ENCODE data around the gene YPEL2. TPM values are rescaled to one million over a fixed set of nuclear protein-coding genes. Genes with fewer than 3 reads are reported as not detected.

Gene YPEL2
- total and polyA plus RNA-seq, 2 of the 13 experiments (the other 11 are each of a cell fraction or from before 2014, with no cell fraction given), result 8.5 to 21.1 TPM

GRCh38 chr17:59425085-59425931 is 93.9 kb downstream of the YPEL2 start (continued):
- TF ChIP-seq, protein P1, sequence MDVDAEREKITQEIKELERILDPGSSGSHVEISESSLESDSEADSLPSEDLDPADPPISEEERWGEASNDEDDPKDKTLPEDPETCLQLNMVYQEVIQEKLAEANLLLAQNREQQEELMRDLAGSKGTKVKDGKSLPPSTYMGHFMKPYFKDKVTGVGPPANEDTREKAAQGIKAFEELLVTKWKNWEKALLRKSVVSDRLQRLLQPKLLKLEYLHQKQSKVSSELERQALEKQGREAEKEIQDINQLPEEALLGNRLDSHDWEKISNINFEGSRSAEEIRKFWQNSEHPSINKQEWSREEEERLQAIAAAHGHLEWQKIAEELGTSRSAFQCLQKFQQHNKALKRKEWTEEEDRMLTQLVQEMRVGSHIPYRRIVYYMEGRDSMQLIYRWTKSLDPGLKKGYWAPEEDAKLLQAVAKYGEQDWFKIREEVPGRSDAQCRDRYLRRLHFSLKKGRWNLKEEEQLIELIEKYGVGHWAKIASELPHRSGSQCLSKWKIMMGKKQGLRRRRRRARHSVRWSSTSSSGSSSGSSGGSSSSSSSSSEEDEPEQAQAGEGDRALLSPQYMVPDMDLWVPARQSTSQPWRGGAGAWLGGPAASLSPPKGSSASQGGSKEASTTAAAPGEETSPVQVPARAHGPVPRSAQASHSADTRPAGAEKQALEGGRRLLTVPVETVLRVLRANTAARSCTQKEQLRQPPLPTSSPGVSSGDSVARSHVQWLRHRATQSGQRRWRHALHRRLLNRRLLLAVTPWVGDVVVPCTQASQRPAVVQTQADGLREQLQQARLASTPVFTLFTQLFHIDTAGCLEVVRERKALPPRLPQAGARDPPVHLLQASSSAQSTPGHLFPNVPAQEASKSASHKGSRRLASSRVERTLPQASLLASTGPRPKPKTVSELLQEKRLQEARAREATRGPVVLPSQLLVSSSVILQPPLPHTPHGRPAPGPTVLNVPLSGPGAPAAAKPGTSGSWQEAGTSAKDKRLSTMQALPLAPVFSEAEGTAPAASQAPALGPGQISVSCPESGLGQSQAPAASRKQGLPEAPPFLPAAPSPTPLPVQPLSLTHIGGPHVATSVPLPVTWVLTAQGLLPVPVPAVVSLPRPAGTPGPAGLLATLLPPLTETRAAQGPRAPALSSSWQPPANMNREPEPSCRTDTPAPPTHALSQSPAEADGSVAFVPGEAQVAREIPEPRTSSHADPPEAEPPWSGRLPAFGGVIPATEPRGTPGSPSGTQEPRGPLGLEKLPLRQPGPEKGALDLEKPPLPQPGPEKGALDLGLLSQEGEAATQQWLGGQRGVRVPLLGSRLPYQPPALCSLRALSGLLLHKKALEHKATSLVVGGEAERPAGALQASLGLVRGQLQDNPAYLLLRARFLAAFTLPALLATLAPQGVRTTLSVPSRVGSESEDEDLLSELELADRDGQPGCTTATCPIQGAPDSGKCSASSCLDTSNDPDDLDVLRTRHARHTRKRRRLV (CRISPR knock-in tag; IDR thresholded peaks at IDR 0.05), result no peak
- TF ChIP-seq PHF20 (CRISPR knock-in tag; IDR thresholded peaks at IDR 0.05) (no peak), NCOA5 (CRISPR knock-in tag; IDR thresholded peaks at IDR 0.05) (no peak), RORA (CRISPR knock-in tag; IDR thresholded peaks at IDR 0.05) (no peak), HMG20B (CRISPR knock-in tag; conservative IDR thresholded peaks at IDR 0.05) (no peak), ZNF576 (CRISPR knock-in tag; IDR thresholded peaks at IDR 0.05) (no peak), ZNF512 (CRISPR knock-in tag; IDR thresholded peaks at IDR 0.05) (no peak), ZNF263 (CRISPR knock-in tag; IDR thresholded peaks at IDR 0.05) (no peak), ZNF414 (CRISPR knock-in tag; IDR thresholded peaks at IDR 0.05) (0 out of 2 replicates have a peak, but pooled peaks have one; percentile 51), TBX2 (CRISPR knock-in tag; IDR thresholded peaks at IDR 0.05; ENCODE audit: borderline replicate concordance) (peak; percentile 27), ZFX (CRISPR knock-in tag; IDR thresholded peaks at IDR 0.05; ENCODE audit: low read depth) (peak; percentile 40; the same call in 1 of the 2 replicates), MIXL1 (CRISPR knock-in tag; IDR thresholded peaks at IDR 0.05) (peak; percentile 93), CHD4 (IDR thresholded peaks at IDR 0.05; ENCODE audit: borderline replicate concordance, low read length) (no peak)
- TF ChIP-seq, protein P2, sequence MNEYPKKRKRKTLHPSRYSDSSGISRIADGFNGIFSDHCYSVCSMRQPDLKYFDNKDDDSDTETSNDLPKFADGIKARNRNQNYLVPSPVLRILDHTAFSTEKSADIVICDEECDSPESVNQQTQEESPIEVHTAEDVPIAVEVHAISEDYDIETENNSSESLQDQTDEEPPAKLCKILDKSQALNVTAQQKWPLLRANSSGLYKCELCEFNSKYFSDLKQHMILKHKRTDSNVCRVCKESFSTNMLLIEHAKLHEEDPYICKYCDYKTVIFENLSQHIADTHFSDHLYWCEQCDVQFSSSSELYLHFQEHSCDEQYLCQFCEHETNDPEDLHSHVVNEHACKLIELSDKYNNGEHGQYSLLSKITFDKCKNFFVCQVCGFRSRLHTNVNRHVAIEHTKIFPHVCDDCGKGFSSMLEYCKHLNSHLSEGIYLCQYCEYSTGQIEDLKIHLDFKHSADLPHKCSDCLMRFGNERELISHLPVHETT (CRISPR knock-in tag; conservative IDR thresholded peaks at IDR 0.05), result no peak
- TF ChIP-seq, protein P3, sequence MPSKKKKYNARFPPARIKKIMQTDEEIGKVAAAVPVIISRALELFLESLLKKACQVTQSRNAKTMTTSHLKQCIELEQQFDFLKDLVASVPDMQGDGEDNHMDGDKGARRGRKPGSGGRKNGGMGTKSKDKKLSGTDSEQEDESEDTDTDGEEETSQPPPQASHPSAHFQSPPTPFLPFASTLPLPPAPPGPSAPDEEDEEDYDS (CRISPR knock-in tag; IDR thresholded peaks at IDR 0.05), result no peak
